Thoracic aorta (tissue), 2 donors: ENCODE results near the gene ZDHHC24. TPM values are rescaled to one million over a fixed set of nuclear protein-coding genes. Genes with fewer than 3 reads are reported as not detected.

Experiments
- ATAC-seq: fragments of 150-250 bp; one replicate; pipeline ENCODE4 v1.8.0; 2017; ENCODE audit warnings: low read depth; ENCODE audit not compliant: insufficient number of reproducible peaks, low FRiP score
- DNase-seq: peaks from one replicate; pipeline ENCODE4 v3.0.0-alpha.2; 2020; ENCODE audit warnings: low spot score
- H3K27ac ChIP-seq, 2 donors: fragments of 200-600 bp; sonication (generic); 1 replicate in 1 of 2; 2 replicates in 1 of 2; pipeline ENCODE4 v1.5.1; 2016; ENCODE audit warnings: mild to moderate bottlenecking in 2 of 2, moderate library complexity in 2 of 2
- H3K27me3 ChIP-seq: fragments of 200-600 bp; sonication (generic); replicated peaks from 2 replicates; pipeline ENCODE4 v1.6.0; 2016; ENCODE audit warnings: mild to moderate bottlenecking; ENCODE audit not compliant: insufficient read depth
- H3K36me3 ChIP-seq: fragments of 200-600 bp; sonication (generic); one replicate; pipeline ENCODE4 v1.5.1; 2016
- H3K4me1 ChIP-seq, 2 donors: fragments of 200-600 bp; sonication (generic); 1 replicate in 1 of 2; 2 replicates in 1 of 2; pipeline versions ENCODE4 v1.5.1 to v1.6.0; 2016; ENCODE audit warnings: low read depth in 2 of 2, mild to moderate bottlenecking in 1 of 2; ENCODE audit not compliant: control insufficient read depth in 1 of 2
- H3K4me3 ChIP-seq: fragments of 200-600 bp; sonication (generic); 2 replicates; pipeline ENCODE4 v1.5.1; 2016; ENCODE audit warnings: mild to moderate bottlenecking
- H3K9me3 ChIP-seq: fragments of 200-600 bp; sonication (generic); 2 replicates; pipeline ENCODE4 v1.5.1; 2016
- CTCF ChIP-seq: fragments of 200-600 bp; sonication (generic); IDR thresholded peaks from one replicate; pipeline ENCODE4 v1.5.1; 2019; ENCODE audit warnings: antibody characterized with exemption
- total RNA-seq, 2 donors: library from RNA; depleted of rRNA; stranded (reverse); fragments of >200 nt; gene quantifications; one replicate each; pipeline versions ENCODE4 v1.1.0 to v1.2.3, GENCODE V29; 2016

The ZDHHC24 gene
- total RNA-seq, 2 donors from 2014 or later = 10.2 to 15.7 TPM

GRCh38 chr11:66509131-66509561 is 36.7 kb downstream of the ZDHHC24 start:
- no peak for TF ChIP-seq CTCF
- Histone ChIP-seq H3K4me1 (peaks cover 10 to 13% of the 10 kb centered on the region in 2 donors), H3K36me3 (peaks cover 2% of the 10 kb centered on the region), H3K27me3 (no peaks in the 10 kb centered on the region), H3K4me3 (no peak overlapping the region), H3K9me3 (no peaks in the 10 kb centered on the region), H3K27ac (no peak overlapping the region)
- ATAC-seq (no peak), DNase-seq (no peak)

- Histone ChIP-seq H3K36me3 (no peaks in the 10 kb centered on the region), H3K4me3 (no peak overlapping the region), H3K27ac (no peak overlapping the region), H3K9me3 (no peaks in the 10 kb centered on the region), H3K27me3 (no peaks in the 10 kb centered on the region), H3K4me1 (peaks cover 0 to 3% of the 10 kb centered on the region in 2 donors)
- no peak for TF ChIP-seq CTCF
- no peak for ATAC-seq
- no peak for DNase-seq
Observed at GRCh38 chr11:66505276-66505816, 40.5 kb downstream of the ZDHHC24 start.

- DNase-seq (no peak), ATAC-seq (no peak)
- no peak for TF ChIP-seq CTCF
- Histone ChIP-seq H3K36me3 (peaks cover 21% of the 10 kb centered on the region), H3K27ac (no peak overlapping the region), H3K27me3 (no peaks in the 10 kb centered on the region), H3K4me3 (no peak overlapping the region), H3K4me1 (no peaks in the 10 kb centered on the region), H3K9me3 (no peaks in the 10 kb centered on the region)
Observed at GRCh38 chr11:66498506-66498905, 47.3 kb downstream of the ZDHHC24 start.

- Histone ChIP-seq H3K36me3 (peaks cover 28% of the 10 kb centered on the region), H3K4me1 (no peaks in the 10 kb centered on the region), H3K4me3 (no peak overlapping the region), H3K27ac (no peak overlapping the region), H3K9me3 (no peaks in the 10 kb centered on the region), H3K27me3 (no peaks in the 10 kb centered on the region)
- DNase-seq (no peak), ATAC-seq (no peak)
- no peak for TF ChIP-seq CTCF
Observed at GRCh38 chr11:66497206-66497605, 48.6 kb downstream of the ZDHHC24 start.

GRCh38 chr11:66495401-66495854 is 50.4 kb downstream of the ZDHHC24 start:
- no peak overlapping the region for H3K4me3 ChIP-seq
- no peaks in the 10 kb centered on the region for H3K4me1 ChIP-seq
- ATAC-seq = no peak
- H3K9me3 ChIP-seq = no peaks in the 10 kb centered on the region
- no peak overlapping the region for H3K27ac ChIP-seq
- no peaks in the 10 kb centered on the region for H3K27me3 ChIP-seq
- no peak for TF ChIP-seq CTCF
- peaks cover 28% of the 10 kb centered on the region for H3K36me3 ChIP-seq
- no peak for DNase-seq
